Right lobe of liver (tissue), 4 donors: ENCODE measurements around the gene COL2A1.

ENCODE experiments used
- CTCF ChIP-seq, 4 donors: fragments of 200-600 bp in 3 of 4; fragments of 450-650 bp in 1 of 4; IDR thresholded peaks; one replicate each; pipeline versions ENCODE4 v1.5.1 to v1.8.0; 2016 to 2022; ENCODE audit warnings: antibody characterized with exemption in 4 of 4, mild to moderate bottlenecking in 2 of 4
- POLR2A ChIP-seq: fragments of 450-650 bp; IDR thresholded peaks from one replicate; pipeline ENCODE4 v1.6.1; 2017; ENCODE audit warnings: antibody characterized with exemption, mild to moderate bottlenecking
- donor health status: DM: no; HTN: no; CAD: no.
- donor health status: DM: no; HTN: no; CAD: no.
- donor health status: DM: no; HTN: yes; CAD: no.

DNA sequence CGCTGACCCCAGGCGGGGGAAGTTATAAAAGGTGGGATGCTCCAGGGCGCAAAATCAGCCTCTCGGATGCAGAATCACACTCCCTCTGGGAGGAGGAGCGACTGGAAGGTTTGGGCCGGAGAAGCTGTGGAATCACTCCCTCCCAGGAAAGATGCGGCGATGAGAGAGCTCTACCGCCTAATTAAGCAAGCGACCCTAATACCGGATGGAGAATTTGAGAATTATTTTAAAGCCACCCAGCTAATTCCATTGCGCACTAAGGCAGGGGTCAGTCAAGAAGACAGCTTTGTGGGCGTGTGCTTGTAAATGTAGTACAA lies 1.9 kb downstream of the COL2A1 start:
- TF ChIP-seq CTCF (IDR thresholded peaks at IDR 0.05) (no peak), POLR2A (no peak)
